ENCODE measurements around the gene PTPRCAP. TPM values are rescaled to one million over a fixed set of nuclear protein-coding genes. Genes with fewer than 3 reads are reported as not detected.

PTPRCAP gene
- polyA plus RNA-seq, 1 donor = 6.8 TPM

- Histone ChIP-seq H3K36me3 (ENCODE audit: control insufficient read depth, insufficient read depth, low read length) (peaks cover 37% of the 10 kb centered on the region), H3K9me3 (ENCODE audit: control insufficient read depth, low read depth, low read length) (no peaks in the 10 kb centered on the region), H3K27ac (ENCODE audit: low read length) (peak overlapping the region; percentile 63), H3K27me3 (ENCODE audit: control insufficient read depth, insufficient read depth, low read length) (no peaks in the 10 kb centered on the region), H3K4me1 (ENCODE audit: control insufficient read depth, insufficient read depth, low read length) (peaks cover 32% of the 10 kb centered on the region), H3K4me3 (ENCODE audit: low read length) (peak overlapping the region; percentile 100)
- no CpG with 5 or more reads among the region's 27 CpGs for WGBS (ENCODE audit: insufficient coverage, low lambda C conversion rate)
- DNase-seq = no peak
Observed at GRCh38 chr11:67400942-67401494, 36.5 kb downstream of the PTPRCAP start.

- peak overlapping the region; percentile 100 for H3K4me3 ChIP-seq (ENCODE audit: low read length)
- H3K36me3 ChIP-seq (ENCODE audit: control insufficient read depth, insufficient read depth, low read length) = peaks cover 42% of the 10 kb centered on the region
- H3K27ac ChIP-seq (ENCODE audit: low read length) = no peak overlapping the region
- WGBS (ENCODE audit: insufficient coverage, low lambda C conversion rate) = no CpG with 5 or more reads among the region's 23 CpGs
- H3K4me1 ChIP-seq (ENCODE audit: control insufficient read depth, insufficient read depth, low read length) = peaks cover 31% of the 10 kb centered on the region
- no peaks in the 10 kb centered on the region for H3K27me3 ChIP-seq (ENCODE audit: control insufficient read depth, insufficient read depth, low read length)
- H3K9me3 ChIP-seq (ENCODE audit: control insufficient read depth, low read depth, low read length) = no peaks in the 10 kb centered on the region
- DNase-seq = peak in 1 of 2 donors; percentile 36
Observed at GRCh38 chr11:67400251-67400941, 37.1 kb downstream of the PTPRCAP start.

- Histone ChIP-seq H3K4me3 (ENCODE audit: low read length) (no peak overlapping the region), H3K9me3 (ENCODE audit: control insufficient read depth, low read depth, low read length) (no peaks in the 10 kb centered on the region), H3K27ac (ENCODE audit: low read length) (no peak overlapping the region), H3K4me1 (ENCODE audit: control insufficient read depth, insufficient read depth, low read length) (peaks cover 24% of the 10 kb centered on the region), H3K36me3 (ENCODE audit: control insufficient read depth, insufficient read depth, low read length) (peaks cover 51% of the 10 kb centered on the region), H3K27me3 (ENCODE audit: control insufficient read depth, insufficient read depth, low read length) (no peaks in the 10 kb centered on the region)
- DNase-seq = no peak
- WGBS (ENCODE audit: insufficient coverage, low lambda C conversion rate) = no CpG with 5 or more reads among the region's 31 CpGs
Observed at GRCh38 chr11:67398661-67399563, 38.6 kb downstream of the PTPRCAP start.

- no CpG with 5 or more reads among the region's 24 CpGs for WGBS (ENCODE audit: insufficient coverage, low lambda C conversion rate)
- Histone ChIP-seq H3K4me1 (ENCODE audit: control insufficient read depth, insufficient read depth, low read length) (peaks cover 20% of the 10 kb centered on the region), H3K4me3 (ENCODE audit: low read length) (no peak overlapping the region)
Observed at GRCh38 chr11:67397986-67398660, 39.4 kb downstream of the PTPRCAP start.

GRCh38 chr11:67397536-67397935 lies 39.9 kb downstream of the PTPRCAP start:
- Histone ChIP-seq H3K4me1 (ENCODE audit: control insufficient read depth, insufficient read depth, low read length) (peaks cover 19% of the 10 kb centered on the region), H3K27ac (ENCODE audit: low read length) (no peak overlapping the region), H3K36me3 (ENCODE audit: control insufficient read depth, insufficient read depth, low read length) (peaks cover 55% of the 10 kb centered on the region), H3K27me3 (ENCODE audit: control insufficient read depth, insufficient read depth, low read length) (no peaks in the 10 kb centered on the region), H3K4me3 (ENCODE audit: low read length) (no peak overlapping the region), H3K9me3 (ENCODE audit: control insufficient read depth, low read depth, low read length) (no peaks in the 10 kb centered on the region)
- DNase-seq = no peak
- WGBS (ENCODE audit: insufficient coverage, low lambda C conversion rate) = no CpG with 5 or more reads among the region's 6 CpGs

More at GRCh38 chr11:67397986-67398660, 39.4 kb downstream of the PTPRCAP start:
- H3K36me3 ChIP-seq (ENCODE audit: control insufficient read depth, insufficient read depth, low read length) = peaks cover 55% of the 10 kb centered on the region
- DNase-seq = no peak
- no peaks in the 10 kb centered on the region for H3K27me3 ChIP-seq (ENCODE audit: control insufficient read depth, insufficient read depth, low read length)
- H3K27ac ChIP-seq (ENCODE audit: low read length) = no peak overlapping the region
- no peaks in the 10 kb centered on the region for H3K9me3 ChIP-seq (ENCODE audit: control insufficient read depth, low read depth, low read length)

GRCh38 chr11:67396587-67397389 lies 40.7 kb downstream of the PTPRCAP start:
- no peaks in the 10 kb centered on the region for H3K27me3 ChIP-seq (ENCODE audit: control insufficient read depth, insufficient read depth, low read length)
- no peak overlapping the region for H3K27ac ChIP-seq (ENCODE audit: low read length)
- no peak overlapping the region for H3K4me3 ChIP-seq (ENCODE audit: low read length)
- DNase-seq = no peak
- H3K4me1 ChIP-seq (ENCODE audit: control insufficient read depth, insufficient read depth, low read length) = peaks cover 17% of the 10 kb centered on the region
- H3K9me3 ChIP-seq (ENCODE audit: control insufficient read depth, low read depth, low read length) = peaks cover 2% of the 10 kb centered on the region
- H3K36me3 ChIP-seq (ENCODE audit: control insufficient read depth, insufficient read depth, low read length) = peaks cover 55% of the 10 kb centered on the region
- WGBS (ENCODE audit: insufficient coverage, low lambda C conversion rate) = no CpG with 5 or more reads among the region's 13 CpGs

GRCh38 chr11:67396259-67396581 lies 41.3 kb downstream of the PTPRCAP start:
- no CpG with 5 or more reads among the region's 7 CpGs for WGBS (ENCODE audit: insufficient coverage, low lambda C conversion rate)
- DNase-seq = no peak
- Histone ChIP-seq H3K27ac (ENCODE audit: low read length) (no peak overlapping the region), H3K9me3 (ENCODE audit: control insufficient read depth, low read depth, low read length) (peaks cover 2% of the 10 kb centered on the region), H3K27me3 (ENCODE audit: control insufficient read depth, insufficient read depth, low read length) (no peaks in the 10 kb centered on the region), H3K36me3 (ENCODE audit: control insufficient read depth, insufficient read depth, low read length) (peaks cover 55% of the 10 kb centered on the region), H3K4me1 (ENCODE audit: control insufficient read depth, insufficient read depth, low read length) (peaks cover 17% of the 10 kb centered on the region), H3K4me3 (ENCODE audit: low read length) (no peak overlapping the region)

GRCh38 chr11:67395555-67396258 lies 41.8 kb downstream of the PTPRCAP start:
- Histone ChIP-seq H3K4me3 (ENCODE audit: low read length) (no peak overlapping the region), H3K36me3 (ENCODE audit: control insufficient read depth, insufficient read depth, low read length) (peaks cover 55% of the 10 kb centered on the region), H3K4me1 (ENCODE audit: control insufficient read depth, insufficient read depth, low read length) (peaks cover 17% of the 10 kb centered on the region), H3K27ac (ENCODE audit: low read length) (no peak overlapping the region), H3K9me3 (ENCODE audit: control insufficient read depth, low read depth, low read length) (peaks cover 2% of the 10 kb centered on the region), H3K27me3 (ENCODE audit: control insufficient read depth, insufficient read depth, low read length) (no peaks in the 10 kb centered on the region)
- no CpG with 5 or more reads among the region's 19 CpGs for WGBS (ENCODE audit: insufficient coverage, low lambda C conversion rate)
- no peak for DNase-seq

- H3K4me3 ChIP-seq (ENCODE audit: low read length) = no peak overlapping the region
- H3K27ac ChIP-seq (ENCODE audit: low read length) = no peak overlapping the region
- H3K4me1 ChIP-seq (ENCODE audit: control insufficient read depth, insufficient read depth, low read length) = peaks cover 15% of the 10 kb centered on the region
- H3K9me3 ChIP-seq (ENCODE audit: control insufficient read depth, low read depth, low read length) = peaks cover 2% of the 10 kb centered on the region
- no CpG with 5 or more reads among the region's 5 CpGs for WGBS (ENCODE audit: insufficient coverage, low lambda C conversion rate)
- no peak for DNase-seq
- H3K27me3 ChIP-seq (ENCODE audit: control insufficient read depth, insufficient read depth, low read length) = no peaks in the 10 kb centered on the region
- H3K36me3 ChIP-seq (ENCODE audit: control insufficient read depth, insufficient read depth, low read length) = peaks cover 47% of the 10 kb centered on the region
Observed at GRCh38 chr11:67393990-67394389, 43.5 kb downstream of the PTPRCAP start.

Data from large intestine (tissue), 3 donors.